NCI-H146 treated with DMSO at 0.1 percent for 48 hours (cell line): ENCODE measurements around the gene CYP2A7.
"Not testable (repeated sequence)": the region's sequence is repeated elsewhere in the genome, so short reads cannot be mapped to it uniquely, and the experiment has no call there.

ENCODE experiments used
- DNase-seq: peaks from one replicate; lab custom pipeline; 2025; ENCODE audit not compliant: unreplicated experiment; lab: John Stamatoyannopoulos, UW

Gene CYP2A7

DNA sequence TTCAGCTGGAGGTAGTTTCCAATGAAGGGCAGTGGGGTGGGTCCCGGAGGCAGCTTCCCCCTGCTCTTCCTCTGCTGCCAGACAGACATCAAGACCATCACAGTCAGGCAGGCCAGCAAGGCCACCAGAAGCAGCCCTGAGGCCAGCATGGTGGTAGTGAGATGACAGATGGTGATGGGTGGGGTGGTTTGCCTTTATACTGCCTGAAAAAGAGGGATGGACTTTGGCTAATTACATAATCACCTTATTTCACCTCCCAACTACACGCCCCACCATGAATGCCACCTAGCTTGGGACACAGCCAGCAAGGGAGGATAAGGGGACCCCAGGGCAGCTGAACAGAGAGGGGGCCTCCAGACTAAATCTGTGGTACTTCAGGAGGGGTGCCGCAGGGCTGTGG is at the start of gene CYP2A7:
Gene CYP2A7, minus strand, starts transcription at position 170 of the 400 bp plus-strand sequence. Its CDS starts 21 bp downstream, at position 149.
- not testable (repeated sequence) for DNase-seq

GRCh38 chr19:40930799-40931198 is 48.8 kb upstream of the CYP2A7 start:
- DNase-seq = not testable (repeated sequence)

- not testable (repeated sequence) for DNase-seq
Observed at GRCh38 chr19:40929942-40930341, 47.9 kb upstream of the CYP2A7 start.

DNA sequence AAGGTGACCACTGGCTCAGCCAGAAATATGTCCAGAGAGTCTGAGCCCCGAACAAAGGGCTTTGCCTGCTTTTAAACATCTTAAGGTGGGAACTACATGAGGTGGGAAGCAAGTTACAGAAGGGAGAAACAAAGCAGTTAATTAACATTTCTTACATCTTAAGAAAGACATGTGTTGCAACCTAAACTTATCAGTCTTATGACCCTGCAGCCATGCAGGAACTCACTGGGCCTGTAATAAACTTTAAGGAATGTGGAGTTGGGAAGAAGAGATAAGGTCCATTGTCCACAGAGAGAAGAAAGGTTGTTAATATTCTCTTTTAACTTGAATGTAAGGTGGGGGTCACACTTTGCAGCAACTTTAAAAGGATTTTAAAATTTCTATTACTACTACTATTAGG is 46.8 kb upstream of the CYP2A7 start:
- DNase-seq = no peak

GRCh38 chr19:40927567-40927966 is 45.5 kb upstream of the CYP2A7 start:
- DNase-seq = no peak

DNA sequence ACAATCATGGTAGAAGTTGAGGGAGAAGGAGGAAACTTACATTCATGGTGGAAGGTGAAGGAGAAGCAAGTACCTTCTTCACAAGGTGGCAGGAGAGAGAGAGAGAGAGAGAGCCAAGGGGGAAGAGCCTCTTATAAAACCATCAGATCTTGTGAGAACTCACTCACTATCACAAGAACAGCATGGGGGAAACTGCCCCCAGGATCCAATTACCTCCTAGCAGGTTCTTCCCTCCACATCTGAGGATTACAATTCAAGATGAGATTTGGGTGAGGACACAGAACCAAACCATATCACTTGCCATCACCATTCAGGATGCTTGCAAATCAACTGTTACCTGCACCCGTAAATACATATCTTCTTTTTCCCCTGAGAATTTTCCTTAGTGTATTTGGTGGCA is 44.2 kb upstream of the CYP2A7 start:
- not testable (repeated sequence) for DNase-seq

GRCh38 chr19:40923934-40924391 is 41.9 kb upstream of the CYP2A7 start:
- DNase-seq = no peak

GRCh38 chr19:40922237-40923160 is 40.5 kb upstream of the CYP2A7 start:
- not testable (repeated sequence) for DNase-seq

DNA sequence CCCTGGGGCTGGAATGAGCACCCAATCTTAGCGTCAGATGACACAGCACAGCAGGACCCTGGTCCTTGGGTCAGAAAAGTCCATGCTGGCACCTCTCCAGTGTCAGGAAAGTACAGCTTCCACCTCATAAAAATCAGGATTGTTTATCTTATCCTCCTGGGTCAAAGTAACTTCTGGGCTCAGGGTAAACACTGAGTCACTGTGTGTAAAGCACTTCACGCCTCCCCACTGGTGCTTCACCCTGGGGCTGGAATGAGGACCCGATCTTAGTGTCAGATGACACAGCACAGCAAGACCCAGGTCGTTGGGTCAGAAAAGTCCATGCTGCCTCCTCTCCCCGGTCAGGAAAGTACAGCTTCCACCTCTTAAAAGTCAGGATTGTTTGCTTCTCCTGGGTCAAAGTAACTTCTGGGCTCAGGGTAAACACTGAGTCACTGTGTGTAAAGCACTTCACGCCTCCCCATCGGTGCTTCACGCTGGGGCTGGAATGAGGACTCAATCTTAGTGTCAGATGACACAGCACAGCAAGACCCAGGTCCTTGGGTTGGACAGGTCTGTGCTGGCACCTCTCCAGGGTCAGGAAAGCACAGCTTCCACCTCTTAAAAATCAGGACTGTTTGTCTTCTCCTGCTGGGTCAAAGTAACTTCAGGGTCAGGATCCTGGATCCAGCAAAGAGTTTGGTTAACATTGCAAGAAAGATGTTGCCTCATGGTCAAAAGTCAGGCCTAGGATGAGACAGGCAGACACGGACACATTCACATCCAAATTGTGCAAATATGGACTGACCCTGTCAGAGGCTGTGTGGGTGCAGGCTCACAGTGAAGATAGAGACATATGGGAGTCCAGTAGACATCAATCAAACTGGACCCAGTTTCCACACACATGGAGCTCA is 39.2 kb upstream of the CYP2A7 start:
- no peak for DNase-seq

DNA sequence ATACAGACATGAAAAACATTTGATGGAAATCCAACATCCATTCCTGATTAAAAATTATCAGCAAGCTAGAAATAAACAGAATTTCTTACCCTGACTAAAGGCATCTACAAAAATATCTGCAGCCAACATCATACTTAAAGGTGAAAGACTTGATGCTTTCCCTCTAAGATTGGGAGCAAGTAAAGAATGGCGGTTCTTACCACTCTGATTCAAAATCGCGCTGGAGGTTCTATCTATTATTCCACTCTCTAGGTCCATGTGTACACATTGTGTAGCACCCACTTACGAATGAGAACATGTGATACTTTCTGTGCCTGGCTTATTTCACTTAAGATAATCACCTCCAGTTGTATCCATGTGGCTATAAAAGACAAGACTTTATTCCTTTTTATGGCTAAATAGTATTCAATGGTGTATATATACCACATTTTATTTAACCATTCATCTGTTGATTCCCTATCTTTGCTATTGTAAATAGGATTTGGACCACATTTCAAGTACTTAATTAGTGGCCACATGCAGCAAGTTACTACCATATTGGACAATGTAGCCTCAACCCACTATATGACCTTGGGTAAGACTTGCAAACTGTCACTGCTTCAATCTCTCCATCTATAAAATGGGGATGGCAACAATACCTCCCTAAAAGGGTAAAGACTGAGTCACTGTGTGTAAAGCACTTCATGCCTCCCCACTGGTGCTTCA is 38.4 kb upstream of the CYP2A7 start:
- no peak for DNase-seq

DNA sequence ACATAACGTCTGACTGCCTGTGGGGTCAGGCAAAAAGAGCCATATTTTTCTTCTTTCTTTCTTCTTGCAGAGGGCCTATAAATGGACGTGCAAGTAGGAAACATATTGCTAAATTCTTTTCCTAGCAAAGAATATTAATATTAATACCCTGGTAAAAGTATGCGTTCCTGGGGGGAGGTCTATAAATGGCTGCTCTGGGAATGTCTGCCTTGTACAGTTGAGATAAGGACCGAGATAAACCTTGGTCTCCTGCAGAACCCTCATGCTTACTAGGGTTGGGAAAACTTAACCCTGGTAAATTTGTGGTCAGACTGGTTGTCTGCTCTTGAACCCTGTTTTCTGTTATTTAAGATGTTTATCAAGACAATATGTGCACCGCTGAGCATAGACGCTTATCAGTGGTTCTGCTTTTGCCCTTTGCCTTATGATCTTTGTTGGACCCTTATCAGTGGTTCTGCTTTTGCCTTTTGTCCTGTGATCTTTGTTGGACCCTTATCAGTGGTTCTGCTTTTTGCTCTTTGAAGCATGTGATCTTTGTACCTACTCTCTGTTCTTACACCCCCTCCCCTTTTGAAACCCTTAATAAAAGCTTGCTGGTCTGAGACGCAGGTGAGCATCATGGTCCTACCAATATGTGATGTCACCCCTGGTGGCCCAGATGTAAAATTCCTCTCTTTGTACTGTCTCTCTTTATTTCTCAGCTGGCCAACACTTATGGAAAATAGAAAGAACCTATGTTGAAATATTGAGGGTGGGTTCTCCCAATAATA is 37.7 kb upstream of the CYP2A7 start:
- DNase-seq = not testable (repeated sequence)

DNA sequence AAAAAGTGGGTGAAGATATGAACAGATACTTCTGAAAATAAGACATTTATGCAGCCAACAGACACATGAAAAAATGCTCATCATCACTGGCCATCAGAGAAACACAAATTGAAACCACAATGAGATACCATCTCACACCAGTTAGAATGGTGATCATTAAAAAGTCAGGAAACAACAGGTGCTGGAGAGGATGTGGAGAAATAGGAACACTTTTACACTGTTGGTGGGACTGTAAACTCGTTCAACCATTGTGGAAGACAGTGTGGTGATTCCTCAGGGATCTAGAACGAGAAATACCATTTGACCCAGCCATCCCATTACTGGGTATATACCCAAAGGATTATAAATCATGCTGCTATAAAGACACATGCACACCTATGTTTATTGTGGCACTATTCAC is 36.3 kb upstream of the CYP2A7 start:
- not testable (repeated sequence) for DNase-seq

DNA sequence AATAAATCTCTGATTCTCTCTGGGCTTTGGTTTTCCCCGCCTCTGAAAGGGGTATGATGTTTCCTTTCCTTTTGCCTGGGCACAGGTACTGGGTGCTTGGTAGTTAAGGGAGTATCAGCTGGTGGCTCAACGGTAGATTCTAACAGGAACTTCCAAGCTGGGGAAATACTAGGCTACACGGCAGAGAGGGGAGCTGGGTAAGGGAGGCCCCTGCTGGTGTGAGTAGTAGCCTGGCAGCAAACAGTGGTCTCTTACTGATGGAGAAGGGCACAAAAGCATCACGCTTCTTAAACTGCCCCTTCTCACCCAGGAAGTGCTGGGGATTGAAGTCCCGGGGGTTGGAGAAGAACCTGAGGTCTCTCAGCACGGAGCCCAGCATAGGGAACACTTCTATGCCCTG is 26.9 kb upstream of the CYP2A7 start:
- DNase-seq = no peak

GRCh38 chr19:40907968-40908735 is 26.1 kb upstream of the CYP2A7 start:
- DNase-seq = no peak

GRCh38 chr19:40906512-40906911 is 24.5 kb upstream of the CYP2A7 start:
- DNase-seq = no peak

GRCh38 chr19:40904673-40905156 is 22.7 kb upstream of the CYP2A7 start:
- DNase-seq = not testable (repeated sequence)

DNA sequence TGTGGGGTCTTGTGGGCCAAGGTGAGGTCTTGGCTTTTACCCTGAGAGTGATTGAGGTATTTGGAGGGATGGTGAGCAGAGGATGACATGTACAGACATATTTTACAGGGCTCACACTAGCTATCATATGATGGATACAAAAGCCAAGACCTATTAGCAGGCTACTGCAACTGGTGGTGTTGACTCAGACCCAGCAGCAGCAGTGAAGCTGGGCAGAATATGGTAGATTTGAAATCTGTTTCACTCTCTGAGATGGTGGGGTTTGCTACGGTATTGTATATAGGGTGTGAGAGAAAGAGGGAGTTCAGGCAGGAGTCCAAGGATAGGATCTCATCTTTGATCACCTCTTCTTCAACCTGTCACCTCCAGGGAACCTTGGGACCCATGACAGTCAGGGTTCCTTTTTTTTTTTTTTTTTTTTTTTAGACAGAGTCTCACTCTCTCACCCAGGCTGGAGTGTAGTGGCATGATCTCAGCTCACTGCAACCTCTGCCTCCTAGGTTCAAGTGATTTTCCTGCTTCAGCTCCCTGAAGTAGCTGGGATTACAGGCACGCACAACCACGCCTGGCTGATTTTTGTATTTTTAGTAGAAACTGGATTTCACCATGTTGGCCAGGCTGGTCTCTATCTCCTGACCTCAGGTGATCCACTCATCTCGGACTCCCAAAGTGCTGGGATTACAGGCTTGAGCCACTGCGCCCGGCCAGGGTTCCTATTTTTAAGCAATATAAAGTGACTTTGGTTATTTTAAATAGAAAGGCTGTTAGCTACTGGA is 20.1 kb upstream of the CYP2A7 start:
- DNase-seq = not testable (repeated sequence)

GRCh38 chr19:40900521-40900920 is 18.5 kb upstream of the CYP2A7 start:
- not testable (repeated sequence) for DNase-seq
